HepG2 (cell line): ENCODE measurements around the gene PTK7. TPM values are rescaled to one million over a fixed set of nuclear protein-coding genes. Genes with fewer than 3 reads are reported as not detected.
"Not testable (repeated sequence)": the region's sequence is repeated elsewhere in the genome, so short reads cannot be mapped to it uniquely, and the experiment has no call there.

ENCODE experiments used
- ATAC-seq: fragments of 200-7000 bp; cut with Tn5 transposase; 3 replicates; pipeline ENCODE4 v1.9.1; 2020; ENCODE audit warnings: mild to moderate bottlenecking, moderate library complexity
- BruUV-seq: library from RNA; stranded (reverse); fragments of 400-500 nt; replicated peaks from 2 replicates; lab custom pipeline; 2021; lab: Mats Ljungman, UMichigan
- CTCF ChIA-PET: fragments of 300-600 bp; formaldehyde crosslinking; extraction: SDS; loops from one replicate; lab custom pipeline; 2021; ENCODE audit warnings: low total read pairs, inconsistent platforms, low intra/inter-chr PET ratio; lab: Yijun Ruan, JAX
- POLR2A ChIA-PET: fragments of 350-600 bp; sonication (Branson Sonifier 250); formaldehyde crosslinking; loops from one replicate; lab custom pipeline; 2020; ENCODE audit warnings: antibody characterized with exemption, inconsistent platforms; lab: Yijun Ruan, JAX
- DNase-seq: peaks from one replicate; pipeline ENCODE4 v3.0.0-alpha.2; 2015; ENCODE audit warnings: low spot score
- FAIRE-seq: peaks from 3 replicates; lab custom pipeline; 2011; peaks lifted over from hg19 to GRCh38; lab: Jason Lieb, UNC
- H2AFZ ChIP-seq: one replicate; pipeline ENCODE4 v1.6.1; 2011; ENCODE audit warnings: low read length, inconsistent platforms
- H3K27ac ChIP-seq: fragments of 300-600 bp; 3 replicates; pipeline ENCODE4 v1.8.0; 2011; ENCODE audit warnings: mixed run types, mild to moderate bottlenecking, mixed read lengths, low read length, inconsistent platforms; ENCODE audit not compliant: insufficient read depth; ENCODE audit errors: extremely low read length
- H3K27me3 ChIP-seq, 2 experiments: fragments of 200-600 bp in 1 of 2; 2 replicates in 1 of 2; 3 replicates in 1 of 2; pipeline versions ENCODE4 v1.6.0 to v1.8.0; 2011; ENCODE audit warnings: low read length in 2 of 2, mild to moderate bottlenecking in 2 of 2, moderate library complexity in 2 of 2, inconsistent platforms in 1 of 2; ENCODE audit not compliant: insufficient read depth in 2 of 2, control insufficient read depth in 1 of 2
- H3K36me3 ChIP-seq, 2 experiments: fragments of 200-600 bp in 1 of 2; replicated peaks in 1 of 2; 2 replicates in 1 of 2; 3 replicates in 1 of 2; pipeline versions ENCODE4 v1.5.1 to v1.8.0; 2011; ENCODE audit warnings: low read length in 2 of 2, inconsistent platforms in 1 of 2; ENCODE audit not compliant: insufficient read depth in 2 of 2, control insufficient read depth in 1 of 2
- H3K4me1 ChIP-seq: 2 replicates; pipeline ENCODE4 v1.5.1; 2012; ENCODE audit warnings: low read length, inconsistent platforms; ENCODE audit not compliant: insufficient read depth
- H3K4me2 ChIP-seq: 2 replicates; pipeline ENCODE4 v1.6.0; 2011; ENCODE audit warnings: low read depth, low read length, inconsistent platforms
- H3K4me3 ChIP-seq, 3 experiments: fragments of 200-600 bp in 1 of 3; sonication (generic), shearing (Covaris generic) in 1 of 3; replicated peaks in 1 of 3; 2 replicates each; pipeline ENCODE4 v1.5.1; 2011 to 2016; ENCODE audit warnings: low read length in 3 of 3, inconsistent platforms in 2 of 3, low read depth in 2 of 3, mild to moderate bottlenecking in 2 of 3, control low read depth in 1 of 3, mixed read lengths in 1 of 3; ENCODE audit not compliant: insufficient read depth in 1 of 3
- H3K79me2 ChIP-seq: one replicate; pipeline ENCODE4 v1.6.1; 2011; ENCODE audit warnings: low read length, inconsistent platforms; ENCODE audit not compliant: insufficient read depth
- H3K9ac ChIP-seq: 2 replicates; pipeline ENCODE4 v1.6.0; 2011; ENCODE audit warnings: mild to moderate bottlenecking, low read depth, low read length, inconsistent platforms; ENCODE audit not compliant: insufficient read depth
- H3K9me3 ChIP-seq: 2 replicates; pipeline ENCODE4 v1.5.1; 2012; ENCODE audit warnings: mild to moderate bottlenecking, low read length
- H4K20me1 ChIP-seq: 2 replicates; pipeline ENCODE4 v1.6.0; 2011; ENCODE audit warnings: inconsistent platforms, mild to moderate bottlenecking, low read length, moderate library complexity; ENCODE audit not compliant: insufficient read depth
- NAIF1 ChIP-seq: sonication (generic); formaldehyde crosslinking; IDR thresholded peaks from 2 replicates; pipeline ENCODE4 v1.5.0; 2020; ENCODE audit warnings: mild to moderate bottlenecking, missing genetic modification reagents, borderline replicate concordance
- ZNF253 ChIP-seq: sonication (generic); formaldehyde crosslinking; IDR thresholded peaks from 2 replicates; pipeline ENCODE4 v1.8.0; 2022; ENCODE audit warnings: mild to moderate bottlenecking, missing genetic modification reagents, borderline replicate concordance
- ZNF839 ChIP-seq: sonication (generic); formaldehyde crosslinking; IDR thresholded peaks from 2 replicates; pipeline ENCODE4 v1.4.0; 2020; ENCODE audit warnings: missing genetic modification reagents, mild to moderate bottlenecking, borderline replicate concordance
- WGBS: methylation state at CpG from one replicate; pipeline ENCODE4 v1.1.6; 2017; ENCODE audit warnings: low lambda C conversion rate; 5-methylcytosine and 5-hydroxymethylcytosine counted together
- in situ Hi-C: cut with HindIII; loops from 2 replicates; pipeline ENCODE4 v1.10.0; 2017; ENCODE audit warnings: low pct_unique_long_range_greater_than_20kb; ENCODE audit not compliant: extremely low pct_ligation_motif_present
- intact Hi-C: fragments of 100-400 bp; cut with micrococcal nuclease; formaldehyde crosslinking; loops from one replicate; pipeline ENCODE4 v1.10.0; 2022; ENCODE audit not compliant: unreplicated experiment
- polyA plus RNA-seq, 8 experiments: library from polyadenylated mRNA; depleted of rRNA in 3 of 8; stranded (reverse) in 7 of 8; unstranded in 1 of 8; fragments of >200 nt; fragmentation: Illumina TruSeq in 4 of 8; extraction: Trizol in 4 of 8; gene quantifications; 2 replicates each; pipeline versions ENCODE4 v1.2.1 to v1.2.3, GENCODE V29; 2011 to 2016; ENCODE audit warnings: low read depth in 4 of 8, missing spikeins in 1 of 8, mixed read lengths in 1 of 8; ENCODE audit not compliant: insufficient read depth in 1 of 8
- total RNA-seq, 5 experiments: library from RNA; depleted of rRNA; stranded (reverse); fragments of >200 nt; fragmentation: Illumina TruSeq; extraction: Trizol; gene quantifications; 2 replicates each; pipeline ENCODE4 v1.2.3, GENCODE V29; 2016; ENCODE audit warnings: low read depth in 1 of 5
- TF ChIP-seq, protein P1 (sequence below): sonication (generic); formaldehyde crosslinking; IDR thresholded peaks from 2 replicates; pipeline ENCODE4 v1.4.0; 2020; ENCODE audit warnings: missing genetic modification reagents
- TF ChIP-seq, protein P2 (sequence below): sonication (generic); formaldehyde crosslinking; IDR thresholded peaks from 2 replicates; pipeline ENCODE4 v1.5.0; 2020; ENCODE audit warnings: missing genetic modification reagents
- TF ChIP-seq, protein P3 (sequence below): sonication (generic); formaldehyde crosslinking; IDR thresholded peaks from 2 replicates; pipeline ENCODE4 v1.4.0; 2020; ENCODE audit warnings: missing genetic modification reagents

Gene PTK7
- total and polyA plus RNA-seq, 2 of the 13 experiments (the other 11 are each of a cell fraction or from before 2014, with no cell fraction given) = 98.5 to 99.8 TPM

GRCh38 chr6:43115365-43115764, 39.3 kb downstream of the PTK7 start (continued):
- no peak for TF ChIP-seq NAIF1 (CRISPR knock-in tag)
- TF ChIP-seq, protein P1, sequence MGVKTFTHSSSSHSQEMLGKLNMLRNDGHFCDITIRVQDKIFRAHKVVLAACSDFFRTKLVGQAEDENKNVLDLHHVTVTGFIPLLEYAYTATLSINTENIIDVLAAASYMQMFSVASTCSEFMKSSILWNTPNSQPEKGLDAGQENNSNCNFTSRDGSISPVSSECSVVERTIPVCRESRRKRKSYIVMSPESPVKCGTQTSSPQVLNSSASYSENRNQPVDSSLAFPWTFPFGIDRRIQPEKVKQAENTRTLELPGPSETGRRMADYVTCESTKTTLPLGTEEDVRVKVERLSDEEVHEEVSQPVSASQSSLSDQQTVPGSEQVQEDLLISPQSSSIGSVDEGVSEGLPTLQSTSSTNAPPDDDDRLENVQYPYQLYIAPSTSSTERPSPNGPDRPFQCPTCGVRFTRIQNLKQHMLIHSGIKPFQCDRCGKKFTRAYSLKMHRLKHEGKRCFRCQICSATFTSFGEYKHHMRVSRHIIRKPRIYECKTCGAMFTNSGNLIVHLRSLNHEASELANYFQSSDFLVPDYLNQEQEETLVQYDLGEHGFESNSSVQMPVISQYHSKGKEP (CRISPR knock-in tag) = no peak
- TF ChIP-seq, all 625 proteins: peak for 0

- H3K27ac ChIP-seq, H4K20me1 ChIP-seq, H3K4me2 ChIP-seq, POLR2A ChIA-PET, ATAC-seq, CTCF ChIA-PET, in situ Hi-C loops, H3K27me3 ChIP-seq, H3K9me3 ChIP-seq, H3K36me3 ChIP-seq, H3K4me3 ChIP-seq, H3K9ac ChIP-seq, intact Hi-C loops, DNase-seq, FAIRE-seq, BruUV-seq, H2AFZ ChIP-seq: not testable (repeated sequence)
- Histone ChIP-seq H3K4me1 (peaks cover 51% of the 10 kb centered on the region), H3K79me2 (peaks cover 42% of the 10 kb centered on the region)
- WGBS = 96% methylated on average over 8 of the region's 8 CpGs
These were observed 41.4 kb downstream of the PTK7 start for GRCh38 chr6:43117466-43117865.

DNA sequence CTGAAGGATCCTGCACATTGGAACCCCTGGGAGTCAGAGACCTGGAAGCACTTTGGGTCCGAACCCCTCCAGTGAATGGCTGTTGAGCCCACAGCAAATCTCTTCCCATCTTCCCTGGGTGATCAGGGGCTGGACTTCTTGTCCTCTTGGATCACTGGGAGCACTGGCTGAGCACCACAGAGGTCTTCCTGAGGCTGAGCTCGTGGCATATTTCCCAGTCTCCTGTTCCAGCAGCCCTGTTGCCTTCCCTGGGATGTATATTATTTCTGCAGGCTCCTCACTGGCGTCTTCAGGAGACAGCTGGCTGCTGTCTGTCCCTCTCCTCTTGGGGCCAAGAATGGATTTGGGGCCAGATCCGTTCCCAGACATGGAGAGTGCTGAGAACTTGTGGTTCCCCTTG, 43.4 kb downstream of the PTK7 start:
- ChIA-PET POLR2A (interaction anchor here (0.8 to 1.5 kb wide), 2 partner anchors 42 to 59 kb away, joined by 3 to 4 read pairs; no protein-coding TSS in a partner anchor), CTCF (no interaction called here)
- intact Hi-C loops (no loop called here), in situ Hi-C loops (no loop called here)
- no peak overlapping the region for H3K27ac ChIP-seq
- H3K4me2 ChIP-seq = no peak overlapping the region
- 96% methylated on average over 4 of the region's 4 CpGs for WGBS
- no peak for FAIRE-seq
- H3K27me3 ChIP-seq = no peaks in the 10 kb centered on the region
- no TSS peak for BruUV-seq
- no peak for ATAC-seq
- H3K9ac ChIP-seq = no peak overlapping the region
- H3K79me2 ChIP-seq = peaks cover 41% of the 10 kb centered on the region
- no peaks in the 10 kb centered on the region for H4K20me1 ChIP-seq
- DNase-seq = no peak
- no peaks in the 10 kb centered on the region for H3K9me3 ChIP-seq
- peaks cover 33% of the 10 kb centered on the region for H3K4me1 ChIP-seq
- H2AFZ ChIP-seq = no peak overlapping the region
- no peaks in the 10 kb centered on the region for H3K36me3 ChIP-seq
- H3K4me3 ChIP-seq = no peak overlapping the region
- TF ChIP-seq ZNF253 (CRISPR knock-in tag) (no peak), ZNF839 (no peak)
- TF ChIP-seq, protein P2, sequence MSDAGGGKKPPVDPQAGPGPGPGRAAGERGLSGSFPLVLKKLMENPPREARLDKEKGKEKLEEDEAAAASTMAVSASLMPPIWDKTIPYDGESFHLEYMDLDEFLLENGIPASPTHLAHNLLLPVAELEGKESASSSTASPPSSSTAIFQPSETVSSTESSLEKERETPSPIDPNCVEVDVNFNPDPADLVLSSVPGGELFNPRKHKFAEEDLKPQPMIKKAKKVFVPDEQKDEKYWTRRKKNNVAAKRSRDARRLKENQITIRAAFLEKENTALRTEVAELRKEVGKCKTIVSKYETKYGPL (CRISPR knock-in tag) = no peak
- TF ChIP-seq, protein P3, sequence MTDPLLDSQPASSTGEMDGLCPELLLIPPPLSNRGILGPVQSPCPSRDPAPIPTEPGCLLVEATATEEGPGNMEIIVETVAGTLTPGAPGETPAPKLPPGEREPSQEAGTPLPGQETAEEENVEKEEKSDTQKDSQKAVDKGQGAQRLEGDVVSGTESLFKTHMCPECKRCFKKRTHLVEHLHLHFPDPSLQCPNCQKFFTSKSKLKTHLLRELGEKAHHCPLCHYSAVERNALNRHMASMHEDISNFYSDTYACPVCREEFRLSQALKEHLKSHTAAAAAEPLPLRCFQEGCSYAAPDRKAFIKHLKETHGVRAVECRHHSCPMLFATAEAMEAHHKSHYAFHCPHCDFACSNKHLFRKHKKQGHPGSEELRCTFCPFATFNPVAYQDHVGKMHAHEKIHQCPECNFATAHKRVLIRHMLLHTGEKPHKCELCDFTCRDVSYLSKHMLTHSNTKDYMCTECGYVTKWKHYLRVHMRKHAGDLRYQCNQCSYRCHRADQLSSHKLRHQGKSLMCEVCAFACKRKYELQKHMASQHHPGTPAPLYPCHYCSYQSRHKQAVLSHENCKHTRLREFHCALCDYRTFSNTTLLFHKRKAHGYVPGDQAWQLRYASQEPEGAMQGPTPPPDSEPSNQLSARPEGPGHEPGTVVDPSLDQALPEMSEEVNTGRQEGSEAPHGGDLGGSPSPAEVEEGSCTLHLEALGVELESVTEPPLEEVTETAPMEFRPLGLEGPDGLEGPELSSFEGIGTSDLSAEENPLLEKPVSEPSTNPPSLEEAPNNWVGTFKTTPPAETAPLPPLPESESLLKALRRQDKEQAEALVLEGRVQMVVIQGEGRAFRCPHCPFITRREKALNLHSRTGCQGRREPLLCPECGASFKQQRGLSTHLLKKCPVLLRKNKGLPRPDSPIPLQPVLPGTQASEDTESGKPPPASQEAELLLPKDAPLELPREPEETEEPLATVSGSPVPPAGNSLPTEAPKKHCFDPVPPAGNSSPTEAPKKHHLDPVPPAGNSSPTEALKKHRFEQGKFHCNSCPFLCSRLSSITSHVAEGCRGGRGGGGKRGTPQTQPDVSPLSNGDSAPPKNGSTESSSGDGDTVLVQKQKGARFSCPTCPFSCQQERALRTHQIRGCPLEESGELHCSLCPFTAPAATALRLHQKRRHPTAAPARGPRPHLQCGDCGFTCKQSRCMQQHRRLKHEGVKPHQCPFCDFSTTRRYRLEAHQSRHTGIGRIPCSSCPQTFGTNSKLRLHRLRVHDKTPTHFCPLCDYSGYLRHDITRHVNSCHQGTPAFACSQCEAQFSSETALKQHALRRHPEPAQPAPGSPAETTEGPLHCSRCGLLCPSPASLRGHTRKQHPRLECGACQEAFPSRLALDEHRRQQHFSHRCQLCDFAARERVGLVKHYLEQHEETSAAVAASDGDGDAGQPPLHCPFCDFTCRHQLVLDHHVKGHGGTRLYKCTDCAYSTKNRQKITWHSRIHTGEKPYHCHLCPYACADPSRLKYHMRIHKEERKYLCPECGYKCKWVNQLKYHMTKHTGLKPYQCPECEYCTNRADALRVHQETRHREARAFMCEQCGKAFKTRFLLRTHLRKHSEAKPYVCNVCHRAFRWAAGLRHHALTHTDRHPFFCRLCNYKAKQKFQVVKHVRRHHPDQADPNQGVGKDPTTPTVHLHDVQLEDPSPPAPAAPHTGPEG (CRISPR knock-in tag) = no peak
